ENCODE data around the gene CMTM8. TPM values are rescaled to one million over a fixed set of nuclear protein-coding genes. Genes with fewer than 3 reads are reported as not detected.

The CMTM8 gene
- polyA plus RNA-seq, 2 of the 4 experiments (the other 2 are of a cell fraction): 8.4 to 15.6 TPM

DNA sequence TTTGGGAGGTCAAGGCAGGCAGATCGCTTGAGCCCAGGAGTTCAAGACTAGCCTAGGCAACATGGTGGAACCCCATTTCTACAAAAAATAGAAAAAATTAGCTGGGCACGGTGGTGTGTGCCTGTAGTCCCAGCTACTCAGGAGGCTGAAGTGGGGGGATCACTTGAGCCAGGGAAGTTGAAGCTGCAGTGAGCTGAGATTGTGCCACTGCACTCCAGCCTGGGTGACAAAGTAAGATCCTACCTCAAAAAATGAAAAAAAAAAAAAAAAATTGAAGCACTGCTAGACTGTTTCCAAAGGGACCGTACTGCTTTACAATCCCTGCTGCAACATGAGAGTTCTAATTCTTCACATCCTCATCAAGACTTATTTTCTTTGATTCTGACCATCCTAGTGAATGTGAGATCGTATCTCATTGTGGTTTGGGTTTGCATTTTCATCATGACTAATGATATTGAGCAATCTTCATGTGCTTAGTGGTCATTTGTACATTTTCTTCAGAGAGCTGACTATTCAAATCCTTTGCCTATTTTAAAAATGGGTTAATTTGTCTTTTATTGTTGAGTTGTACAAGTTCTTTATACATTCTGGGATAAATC, 10.8 kb downstream of the CMTM8 start:
- CTCF ChIA-PET: interaction anchor here (0.8 to 2.3 kb wide), 3 partner anchors 8 to 13 kb away, joined by 3 to 10 read pairs (median 6); no protein-coding TSS in a partner anchor
- 63% methylated on average over 4 of the region's 4 CpGs for WGBS (ENCODE audit: missing lambda C conversion rate)

GRCh38 chr3:32254268-32254667, 15.8 kb downstream of the CMTM8 start:
- CTCF ChIA-PET: interaction anchor here (1.4 kb wide), 1 partner anchor 14 kb away, joined by 6 read pairs; no protein-coding TSS in a partner anchor
- WGBS (ENCODE audit: missing lambda C conversion rate): 90% methylated on average over 1 of the region's 1 CpG
- FAIRE-seq: no peak
- TF ChIP-seq CBX2 (IDR thresholded peaks at IDR 0.05; ENCODE audit: borderline replicate concordance, low read depth) (no peak), POLR2A (IDR thresholded peaks at IDR 0.05; ENCODE audit: low read length) (no peak), NR3C1 (IDR thresholded peaks at IDR 0.05) (no peak), RNF2 (IDR thresholded peaks at IDR 0.05; ENCODE audit: borderline replicate concordance, low read depth) (no peak), NFE2L2 (conservative IDR thresholded peaks at IDR 0.05; ENCODE audit: low read length) (no peak), ZNF302 (CRISPR knock-in tag; IDR thresholded peaks at IDR 0.05) (no peak), POLR2AphosphoS2 (conservative IDR thresholded peaks at IDR 0.05; ENCODE audit: low read length) (no peak), EHF (CRISPR knock-in tag; IDR thresholded peaks at IDR 0.05) (no peak), HEYL (CRISPR knock-in tag; IDR thresholded peaks at IDR 0.05) (no peak), SMC3 (IDR thresholded peaks at IDR 0.05) (no peak), HOXA7 (CRISPR knock-in tag; IDR thresholded peaks at IDR 0.05) (no peak), MYC (IDR thresholded peaks at IDR 0.05; ENCODE audit: borderline replicate concordance, low read length) (no peak), TFCP2L1 (CRISPR knock-in tag; IDR thresholded peaks at IDR 0.05) (no peak), E2F6 (IDR thresholded peaks at IDR 0.05; ENCODE audit: borderline replicate concordance, low read depth) (no peak), CEBPB (IDR thresholded peaks at IDR 0.05) (no peak)
- TF ChIP-seq, protein P1, sequence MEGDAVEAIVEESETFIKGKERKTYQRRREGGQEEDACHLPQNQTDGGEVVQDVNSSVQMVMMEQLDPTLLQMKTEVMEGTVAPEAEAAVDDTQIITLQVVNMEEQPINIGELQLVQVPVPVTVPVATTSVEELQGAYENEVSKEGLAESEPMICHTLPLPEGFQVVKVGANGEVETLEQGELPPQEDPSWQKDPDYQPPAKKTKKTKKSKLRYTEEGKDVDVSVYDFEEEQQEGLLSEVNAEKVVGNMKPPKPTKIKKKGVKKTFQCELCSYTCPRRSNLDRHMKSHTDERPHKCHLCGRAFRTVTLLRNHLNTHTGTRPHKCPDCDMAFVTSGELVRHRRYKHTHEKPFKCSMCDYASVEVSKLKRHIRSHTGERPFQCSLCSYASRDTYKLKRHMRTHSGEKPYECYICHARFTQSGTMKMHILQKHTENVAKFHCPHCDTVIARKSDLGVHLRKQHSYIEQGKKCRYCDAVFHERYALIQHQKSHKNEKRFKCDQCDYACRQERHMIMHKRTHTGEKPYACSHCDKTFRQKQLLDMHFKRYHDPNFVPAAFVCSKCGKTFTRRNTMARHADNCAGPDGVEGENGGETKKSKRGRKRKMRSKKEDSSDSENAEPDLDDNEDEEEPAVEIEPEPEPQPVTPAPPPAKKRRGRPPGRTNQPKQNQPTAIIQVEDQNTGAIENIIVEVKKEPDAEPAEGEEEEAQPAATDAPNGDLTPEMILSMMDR (IDR thresholded peaks at IDR 0.05): no peak
- TF ChIP-seq, protein P2, sequence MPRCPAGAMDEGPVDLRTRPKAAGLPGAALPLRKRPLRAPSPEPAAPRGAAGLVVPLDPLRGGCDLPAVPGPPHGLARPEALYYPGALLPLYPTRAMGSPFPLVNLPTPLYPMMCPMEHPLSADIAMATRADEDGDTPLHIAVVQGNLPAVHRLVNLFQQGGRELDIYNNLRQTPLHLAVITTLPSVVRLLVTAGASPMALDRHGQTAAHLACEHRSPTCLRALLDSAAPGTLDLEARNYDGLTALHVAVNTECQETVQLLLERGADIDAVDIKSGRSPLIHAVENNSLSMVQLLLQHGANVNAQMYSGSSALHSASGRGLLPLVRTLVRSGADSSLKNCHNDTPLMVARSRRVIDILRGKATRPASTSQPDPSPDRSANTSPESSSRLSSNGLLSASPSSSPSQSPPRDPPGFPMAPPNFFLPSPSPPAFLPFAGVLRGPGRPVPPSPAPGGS (IDR thresholded peaks at IDR 0.05): no peak
- TF ChIP-seq, protein P3, sequence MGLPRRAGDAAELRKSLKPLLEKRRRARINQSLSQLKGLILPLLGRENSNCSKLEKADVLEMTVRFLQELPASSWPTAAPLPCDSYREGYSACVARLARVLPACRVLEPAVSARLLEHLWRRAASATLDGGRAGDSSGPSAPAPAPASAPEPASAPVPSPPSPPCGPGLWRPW (IDR thresholded peaks at IDR 0.05): no peak
- TF ChIP-seq, protein P4, sequence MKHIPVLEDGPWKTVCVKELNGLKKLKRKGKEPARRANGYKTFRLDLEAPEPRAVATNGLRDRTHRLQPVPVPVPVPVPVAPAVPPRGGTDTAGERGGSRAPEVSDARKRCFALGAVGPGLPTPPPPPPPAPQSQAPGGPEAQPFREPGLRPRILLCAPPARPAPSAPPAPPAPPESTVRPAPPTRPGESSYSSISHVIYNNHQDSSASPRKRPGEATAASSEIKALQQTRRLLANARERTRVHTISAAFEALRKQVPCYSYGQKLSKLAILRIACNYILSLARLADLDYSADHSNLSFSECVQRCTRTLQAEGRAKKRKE (CRISPR knock-in tag; IDR thresholded peaks at IDR 0.05; ENCODE audit: low read depth): no peak

More for the DNA sequence above, 10.8 kb downstream of the CMTM8 start:
- Histone ChIP-seq H3K27ac (peak overlapping the region; percentile 62 to 76), H3K4me2 (peak overlapping the region; percentile 44), H3K9me3 (peaks cover 9% of the 10 kb centered on the region; the same call in 2 of the 3 replicates), H3K4me3 (no peak overlapping the region), H3K4me1 (peaks cover 16% of the 10 kb centered on the region)
- TF ChIP-seq PHF8 (IDR thresholded peaks at IDR 0.05; ENCODE audit: borderline replicate concordance, low read depth) (no peak), MYC (IDR thresholded peaks at IDR 0.05; ENCODE audit: borderline replicate concordance, low read length) (no peak), NFE2L2 (conservative IDR thresholded peaks at IDR 0.05; ENCODE audit: low read length) (peak; percentile 43), GATA3 (IDR thresholded peaks at IDR 0.05; ENCODE audit: borderline replicate concordance) (peak; percentile 68; the same call in 1 of the 2 replicates), POLR2A (IDR thresholded peaks at IDR 0.05; ENCODE audit: low read length) (no peak), TP53 (CRISPR knock-in tag; IDR thresholded peaks at IDR 0.05) (no peak), NPAS2 (CRISPR knock-in tag; IDR thresholded peaks at IDR 0.05; ENCODE audit: borderline replicate concordance) (no peak), CEBPB (IDR thresholded peaks at IDR 0.05) (peak; percentile 72 to 90; a peak in 3 of 4 replicates), JUNB (IDR thresholded peaks at IDR 0.05) (0 out of 2 replicates have a peak, but pooled peaks have one; percentile 32), FOSL2 (IDR thresholded peaks at IDR 0.05) (no peak), FOSL2 (CRISPR knock-in tag; IDR thresholded peaks at IDR 0.05) (peak; percentile 60), MAFK (IDR thresholded peaks at IDR 0.05; ENCODE audit: partially characterized antibody) (peak; percentile 55)
- TF ChIP-seq, protein P5, sequence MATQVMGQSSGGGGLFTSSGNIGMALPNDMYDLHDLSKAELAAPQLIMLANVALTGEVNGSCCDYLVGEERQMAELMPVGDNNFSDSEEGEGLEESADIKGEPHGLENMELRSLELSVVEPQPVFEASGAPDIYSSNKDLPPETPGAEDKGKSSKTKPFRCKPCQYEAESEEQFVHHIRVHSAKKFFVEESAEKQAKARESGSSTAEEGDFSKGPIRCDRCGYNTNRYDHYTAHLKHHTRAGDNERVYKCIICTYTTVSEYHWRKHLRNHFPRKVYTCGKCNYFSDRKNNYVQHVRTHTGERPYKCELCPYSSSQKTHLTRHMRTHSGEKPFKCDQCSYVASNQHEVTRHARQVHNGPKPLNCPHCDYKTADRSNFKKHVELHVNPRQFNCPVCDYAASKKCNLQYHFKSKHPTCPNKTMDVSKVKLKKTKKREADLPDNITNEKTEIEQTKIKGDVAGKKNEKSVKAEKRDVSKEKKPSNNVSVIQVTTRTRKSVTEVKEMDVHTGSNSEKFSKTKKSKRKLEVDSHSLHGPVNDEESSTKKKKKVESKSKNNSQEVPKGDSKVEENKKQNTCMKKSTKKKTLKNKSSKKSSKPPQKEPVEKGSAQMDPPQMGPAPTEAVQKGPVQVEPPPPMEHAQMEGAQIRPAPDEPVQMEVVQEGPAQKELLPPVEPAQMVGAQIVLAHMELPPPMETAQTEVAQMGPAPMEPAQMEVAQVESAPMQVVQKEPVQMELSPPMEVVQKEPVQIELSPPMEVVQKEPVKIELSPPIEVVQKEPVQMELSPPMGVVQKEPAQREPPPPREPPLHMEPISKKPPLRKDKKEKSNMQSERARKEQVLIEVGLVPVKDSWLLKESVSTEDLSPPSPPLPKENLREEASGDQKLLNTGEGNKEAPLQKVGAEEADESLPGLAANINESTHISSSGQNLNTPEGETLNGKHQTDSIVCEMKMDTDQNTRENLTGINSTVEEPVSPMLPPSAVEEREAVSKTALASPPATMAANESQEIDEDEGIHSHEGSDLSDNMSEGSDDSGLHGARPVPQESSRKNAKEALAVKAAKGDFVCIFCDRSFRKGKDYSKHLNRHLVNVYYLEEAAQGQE (IDR thresholded peaks at IDR 0.05): no peak
- FAIRE-seq (peak; percentile 56), ATAC-seq (peak; percentile 62 to 63; a peak in 4 of 6 replicates), DNase-seq (ENCODE audit: low read depth in 1 of 2, low spot score in 1 of 2) (peak in 1 of 2 experiments; percentile 58)
- POLR2A ChIA-PET: interaction anchor here (0.7 kb wide), 1 partner anchor 12 kb away, joined by 4 read pairs; no protein-coding TSS in a partner anchor

More at GRCh38 chr3:32254268-32254667, 15.8 kb downstream of the CMTM8 start:
- DNase-seq (ENCODE audit: low read depth in 1 of 2, low spot score in 1 of 2) (no peak), ATAC-seq (no peak)
- Histone ChIP-seq H3K4me1 (peaks cover 21% of the 10 kb centered on the region), H3K4me3 (no peak overlapping the region), H3K9me3 (peaks cover 17% of the 10 kb centered on the region; the same call in 2 of the 3 replicates), H3K4me2 (no peak overlapping the region), H3K27ac (no peak overlapping the region)
- POLR2A ChIA-PET: no interaction called here

All from A549 (cell line).